NCI-H2081 treated with DMSO at 0.1 percent for 48 hours (cell line): ENCODE data around the gene SLC9A2.

Source experiments
- DNase-seq: peaks from one replicate; lab custom pipeline; 2025; lab: John Stamatoyannopoulos, UW

Gene SLC9A2

GRCh38 chr2:102674836-102675235, 55.5 kb downstream of the SLC9A2 start:
- no peak for DNase-seq

GRCh38 chr2:102677244-102678215, 58.2 kb downstream of the SLC9A2 start:
- DNase-seq, result no peak

GRCh38 chr2:102678442-102678841, 59.1 kb downstream of the SLC9A2 start:
- DNase-seq, result no peak

GRCh38 chr2:102686479-102687439, 67.4 kb downstream of the SLC9A2 start:
- no peak for DNase-seq

GRCh38 chr2:102690012-102690411, 70.7 kb downstream of the SLC9A2 start:
- no peak for DNase-seq

- no peak for DNase-seq
Observed at GRCh38 chr2:102696463-102696862, 77.1 kb downstream of the SLC9A2 start.

GRCh38 chr2:102698369-102699111, 79.2 kb downstream of the SLC9A2 start:
- DNase-seq, result no peak

GRCh38 chr2:102703305-102703704, 84.0 kb downstream of the SLC9A2 start:
- DNase-seq, result no peak

- DNase-seq, result no peak
Observed at GRCh38 chr2:102703748-102704147, 84.4 kb downstream of the SLC9A2 start.

- DNase-seq, result no peak
Observed at GRCh38 chr2:102704531-102704930, 85.2 kb downstream of the SLC9A2 start.

- no peak for DNase-seq
Observed at GRCh38 chr2:102707796-102708695, 88.7 kb downstream of the SLC9A2 start.

- no peak for DNase-seq
Observed at GRCh38 chr2:102708847-102709559, 89.7 kb downstream of the SLC9A2 start.

- DNase-seq, result no peak
Observed at GRCh38 chr2:102717308-102718018, 98.1 kb downstream of the SLC9A2 start.

GRCh38 chr2:102718387-102719316, 99.3 kb downstream of the SLC9A2 start:
- DNase-seq, result no peak

GRCh38 chr2:102724016-102724490, 104.7 kb downstream of the SLC9A2 start:
- no peak for DNase-seq

GRCh38 chr2:102724553-102724952, 105.2 kb downstream of the SLC9A2 start:
- DNase-seq, result no peak

GRCh38 chr2:102726128-102727087, 107.1 kb downstream of the SLC9A2 start:
- DNase-seq, result no peak
